ENCODE results near the gene NOSTRIN.

DNA sequence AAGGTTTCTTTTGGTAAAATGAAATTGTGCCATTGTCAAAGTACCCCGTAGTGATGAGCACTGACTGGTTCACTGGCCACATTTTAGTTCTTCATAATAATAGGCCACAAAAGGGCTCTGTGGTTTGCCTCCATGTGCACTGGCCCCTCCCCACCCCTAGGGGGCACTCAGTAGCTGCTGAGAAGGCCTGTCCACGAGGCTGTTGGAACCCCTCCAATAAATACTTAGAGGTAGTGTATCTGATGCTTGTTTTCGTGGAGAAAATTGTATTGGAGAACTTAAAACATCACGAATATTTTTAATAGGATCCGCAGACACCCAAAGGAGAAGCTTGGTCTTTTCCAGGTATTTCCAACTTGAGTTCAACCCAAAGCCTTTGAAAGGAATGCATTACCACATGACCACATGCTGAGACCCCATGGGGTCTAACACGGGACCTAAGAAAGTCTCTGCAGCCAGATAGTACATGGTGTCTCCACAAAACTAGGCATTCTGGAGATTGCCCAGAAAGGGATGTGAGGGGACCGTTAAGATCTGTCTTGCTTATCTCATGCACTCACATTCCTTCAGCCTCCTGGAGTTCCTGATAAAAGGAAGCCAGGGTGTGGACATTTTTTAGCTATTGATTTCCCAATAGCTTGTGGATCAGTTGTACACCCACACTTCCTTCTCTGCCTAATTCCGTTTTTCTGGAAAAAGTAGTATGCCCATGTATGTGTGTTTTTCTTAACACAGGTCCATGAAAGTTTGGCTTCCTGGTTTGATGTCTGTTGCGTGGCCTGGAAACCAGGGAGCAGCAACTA lies 28.5 kb upstream of the NOSTRIN start:
- TF ChIP-seq, protein P1, sequence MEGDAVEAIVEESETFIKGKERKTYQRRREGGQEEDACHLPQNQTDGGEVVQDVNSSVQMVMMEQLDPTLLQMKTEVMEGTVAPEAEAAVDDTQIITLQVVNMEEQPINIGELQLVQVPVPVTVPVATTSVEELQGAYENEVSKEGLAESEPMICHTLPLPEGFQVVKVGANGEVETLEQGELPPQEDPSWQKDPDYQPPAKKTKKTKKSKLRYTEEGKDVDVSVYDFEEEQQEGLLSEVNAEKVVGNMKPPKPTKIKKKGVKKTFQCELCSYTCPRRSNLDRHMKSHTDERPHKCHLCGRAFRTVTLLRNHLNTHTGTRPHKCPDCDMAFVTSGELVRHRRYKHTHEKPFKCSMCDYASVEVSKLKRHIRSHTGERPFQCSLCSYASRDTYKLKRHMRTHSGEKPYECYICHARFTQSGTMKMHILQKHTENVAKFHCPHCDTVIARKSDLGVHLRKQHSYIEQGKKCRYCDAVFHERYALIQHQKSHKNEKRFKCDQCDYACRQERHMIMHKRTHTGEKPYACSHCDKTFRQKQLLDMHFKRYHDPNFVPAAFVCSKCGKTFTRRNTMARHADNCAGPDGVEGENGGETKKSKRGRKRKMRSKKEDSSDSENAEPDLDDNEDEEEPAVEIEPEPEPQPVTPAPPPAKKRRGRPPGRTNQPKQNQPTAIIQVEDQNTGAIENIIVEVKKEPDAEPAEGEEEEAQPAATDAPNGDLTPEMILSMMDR (IDR thresholded peaks at IDR 0.05; ENCODE audit: low read depth, low read length), result peak; percentile 80
- TF ChIP-seq POLR2A (IDR thresholded peaks at IDR 0.05; ENCODE audit: extremely low read depth, insufficient read length) (no peak), MYC (IDR thresholded peaks at IDR 0.05; ENCODE audit: low read depth, low read length) (peak; percentile 41; the same call in 1 of the 2 replicates)
- TF ChIP-seq, protein P2, sequence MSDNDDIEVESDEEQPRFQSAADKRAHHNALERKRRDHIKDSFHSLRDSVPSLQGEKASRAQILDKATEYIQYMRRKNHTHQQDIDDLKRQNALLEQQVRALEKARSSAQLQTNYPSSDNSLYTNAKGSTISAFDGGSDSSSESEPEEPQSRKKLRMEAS (IDR thresholded peaks at IDR 0.05; ENCODE audit: low read depth, low read length), result peak; percentile 75
